ENCODE results near the gene ENOPH1. TPM values are rescaled to one million over a fixed set of nuclear protein-coding genes. Genes with fewer than 3 reads are reported as not detected.

The ENOPH1 gene
- total RNA-seq, 2 experiments from 2014 or later, result 17.9 to 19.4 TPM

DNA sequence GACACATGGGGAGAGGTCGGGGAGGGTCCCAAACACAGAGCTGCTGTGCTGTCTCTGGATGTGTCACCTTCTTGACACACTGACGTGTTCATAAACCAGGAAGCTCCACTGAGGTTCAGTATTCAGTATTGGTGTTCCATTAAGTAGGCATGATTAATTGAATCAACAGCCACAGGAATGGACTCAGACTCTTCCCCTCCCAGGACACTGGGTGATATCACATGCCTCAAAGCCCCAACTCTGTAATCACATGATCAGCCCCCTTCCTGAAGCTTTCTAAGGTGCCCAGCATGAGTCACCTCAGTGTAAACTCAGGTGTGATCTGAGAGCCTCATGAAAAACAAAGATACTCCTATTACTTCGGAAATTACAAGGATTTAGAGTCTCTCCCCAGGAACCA lies 35.5 kb upstream of the ENOPH1 start:
- no peaks in the 10 kb centered on the region for H3K9me3 ChIP-seq (ENCODE audit: control insufficient read depth in 1 of 2, insufficient read depth in 1 of 2, low read length in 2 of 2)
- intact Hi-C loops (cut with DNase I, micrococcal nuclease), result no loop called here
- TF ChIP-seq, protein P1, sequence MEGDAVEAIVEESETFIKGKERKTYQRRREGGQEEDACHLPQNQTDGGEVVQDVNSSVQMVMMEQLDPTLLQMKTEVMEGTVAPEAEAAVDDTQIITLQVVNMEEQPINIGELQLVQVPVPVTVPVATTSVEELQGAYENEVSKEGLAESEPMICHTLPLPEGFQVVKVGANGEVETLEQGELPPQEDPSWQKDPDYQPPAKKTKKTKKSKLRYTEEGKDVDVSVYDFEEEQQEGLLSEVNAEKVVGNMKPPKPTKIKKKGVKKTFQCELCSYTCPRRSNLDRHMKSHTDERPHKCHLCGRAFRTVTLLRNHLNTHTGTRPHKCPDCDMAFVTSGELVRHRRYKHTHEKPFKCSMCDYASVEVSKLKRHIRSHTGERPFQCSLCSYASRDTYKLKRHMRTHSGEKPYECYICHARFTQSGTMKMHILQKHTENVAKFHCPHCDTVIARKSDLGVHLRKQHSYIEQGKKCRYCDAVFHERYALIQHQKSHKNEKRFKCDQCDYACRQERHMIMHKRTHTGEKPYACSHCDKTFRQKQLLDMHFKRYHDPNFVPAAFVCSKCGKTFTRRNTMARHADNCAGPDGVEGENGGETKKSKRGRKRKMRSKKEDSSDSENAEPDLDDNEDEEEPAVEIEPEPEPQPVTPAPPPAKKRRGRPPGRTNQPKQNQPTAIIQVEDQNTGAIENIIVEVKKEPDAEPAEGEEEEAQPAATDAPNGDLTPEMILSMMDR (IDR thresholded peaks at IDR 0.05), result no peak
- no peaks in the 10 kb centered on the region for H3K4me1 Mint-ChIP-seq (ENCODE audit: low read depth)
- H3K4me1 ChIP-seq (ENCODE audit: insufficient read depth, low read length), result no peaks in the 10 kb centered on the region
- H3K27ac Mint-ChIP-seq, result no peak overlapping the region
- H3K4me3 Mint-ChIP-seq, result no peak overlapping the region
- DNase-seq (no peak), ATAC-seq (ENCODE audit: poor library complexity) (no peak)
- H3K27me3 ChIP-seq (ENCODE audit: control insufficient read depth in 1 of 2, insufficient read depth in 2 of 2, low read length in 2 of 2), result no peaks in the 10 kb centered on the region
- no peak overlapping the region for H3K27ac ChIP-seq (ENCODE audit: low read depth in 1 of 2, low read length in 2 of 2)
- no peaks in the 10 kb centered on the region for H3K36me3 ChIP-seq (ENCODE audit: insufficient read depth, low read length)
- H3K4me3 ChIP-seq (ENCODE audit: low read length), result no peak overlapping the region
- ChIA-PET CTCF (no interaction called here), POLR2A (interaction anchor here (1.6 kb wide), 1 partner anchor 21 kb away, joined by 3 read pairs; the partner anchor contains the start of gene HNRNPD)
- no peaks in the 10 kb centered on the region for H3K36me3 Mint-ChIP-seq (ENCODE audit: low read depth)
- H3K9me3 Mint-ChIP-seq, result no peaks in the 10 kb centered on the region
- no peaks in the 10 kb centered on the region for H3K27me3 Mint-ChIP-seq

DNA sequence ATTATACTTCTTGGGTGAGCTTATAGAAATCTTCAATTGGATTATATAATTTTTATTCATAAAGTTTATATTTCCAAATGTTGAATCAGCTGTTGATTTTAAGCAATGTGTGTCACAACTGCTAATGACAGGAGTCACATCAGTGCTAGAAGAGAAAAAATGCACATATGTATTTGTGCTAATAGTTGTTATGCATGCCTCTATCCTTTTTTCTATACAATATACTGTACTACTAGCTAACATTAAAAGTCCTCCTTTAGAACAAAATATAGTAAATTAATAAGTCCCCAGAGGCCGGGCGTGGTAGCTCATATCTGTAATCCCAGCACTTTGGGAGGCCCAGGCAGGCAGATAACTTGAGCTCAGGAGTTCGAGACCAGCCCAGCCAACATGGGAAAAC lies 32.9 kb upstream of the ENOPH1 start:
- Histone ChIP-seq H3K4me1 (ENCODE audit: insufficient read depth, low read length) (no peaks in the 10 kb centered on the region), H3K9me3 (ENCODE audit: control insufficient read depth in 1 of 2, insufficient read depth in 1 of 2, low read length in 2 of 2) (no peaks in the 10 kb centered on the region), H3K27ac (ENCODE audit: low read depth in 1 of 2, low read length in 2 of 2) (no peak overlapping the region), H3K36me3 (ENCODE audit: insufficient read depth, low read length) (no peaks in the 10 kb centered on the region), H3K27me3 (ENCODE audit: control insufficient read depth in 1 of 2, insufficient read depth in 2 of 2, low read length in 2 of 2) (no peaks in the 10 kb centered on the region), H3K4me3 (ENCODE audit: low read length) (no peak overlapping the region)
- ChIA-PET CTCF (interaction anchor here (0.7 to 1.2 kb wide), 4 partner anchors 12 to 34 kb away, joined by 3 read pairs; no protein-coding TSS in a partner anchor), POLR2A (interaction anchor here (0.8 kb wide), 1 partner anchor 32 kb away, joined by 4 read pairs; the partner anchor contains the start of gene HNRNPDL)
- no peaks in the 10 kb centered on the region for H3K36me3 Mint-ChIP-seq (ENCODE audit: low read depth)
- ATAC-seq (ENCODE audit: poor library complexity), result no peak
- no peaks in the 10 kb centered on the region for H3K4me1 Mint-ChIP-seq (ENCODE audit: low read depth)
- H3K27ac Mint-ChIP-seq, result no peak overlapping the region
- no peak for DNase-seq
- intact Hi-C loops (cut with DNase I, micrococcal nuclease), result no loop called here
- no peak overlapping the region for H3K4me3 Mint-ChIP-seq
- H3K27me3 Mint-ChIP-seq, result peaks cover 7% of the 10 kb centered on the region
- H3K9me3 Mint-ChIP-seq, result no peaks in the 10 kb centered on the region
- TF ChIP-seq, protein P1 (IDR thresholded peaks at IDR 0.05), result no peak

DNA sequence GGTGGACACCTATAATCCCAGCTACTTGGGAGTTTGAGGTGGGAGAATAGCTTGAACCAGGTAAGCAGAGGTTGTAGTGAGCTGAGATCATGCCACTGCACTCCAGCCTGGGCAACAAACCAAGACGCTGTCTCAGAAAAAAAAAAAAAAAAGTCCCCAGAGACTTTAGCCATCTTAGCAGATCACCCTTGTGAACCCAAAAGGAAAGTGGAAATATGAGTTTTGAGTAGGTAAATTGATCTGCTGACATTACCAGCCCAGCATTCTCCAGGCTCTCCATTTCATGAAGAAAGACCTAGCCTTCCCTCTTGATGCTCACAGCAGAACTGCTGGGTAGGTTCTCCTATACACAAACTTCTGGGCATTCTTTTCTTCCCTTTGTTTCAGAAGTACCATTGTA lies 32.1 kb upstream of the ENOPH1 start:
- POLR2A ChIA-PET, result no interaction called here
- no peak overlapping the region for H3K4me3 Mint-ChIP-seq
- H3K27me3 ChIP-seq (ENCODE audit: control insufficient read depth in 1 of 2, insufficient read depth in 2 of 2, low read length in 2 of 2), result no peaks in the 10 kb centered on the region
- TF ChIP-seq, protein P1 (IDR thresholded peaks at IDR 0.05), result no peak
- no peaks in the 10 kb centered on the region for H3K9me3 Mint-ChIP-seq
- ATAC-seq (ENCODE audit: poor library complexity), result no peak
- no peak overlapping the region for H3K27ac ChIP-seq (ENCODE audit: low read depth in 1 of 2, low read length in 2 of 2)
- H3K27me3 Mint-ChIP-seq, result peaks cover 7% of the 10 kb centered on the region
- H3K4me3 ChIP-seq (ENCODE audit: low read length), result no peak overlapping the region
- no peaks in the 10 kb centered on the region for H3K36me3 Mint-ChIP-seq (ENCODE audit: low read depth)
- H3K4me1 Mint-ChIP-seq (ENCODE audit: low read depth), result no peaks in the 10 kb centered on the region
- CTCF ChIA-PET, result interaction anchor here (0.7 to 1.2 kb wide), 2 partner anchors 21 to 25 kb away, joined by 3 to 4 read pairs; no protein-coding TSS in a partner anchor
- no peaks in the 10 kb centered on the region for H3K36me3 ChIP-seq (ENCODE audit: insufficient read depth, low read length)
- no peak for DNase-seq
- no peaks in the 10 kb centered on the region for H3K4me1 ChIP-seq (ENCODE audit: insufficient read depth, low read length)
- no peak overlapping the region for H3K27ac Mint-ChIP-seq
- intact Hi-C loops (cut with DNase I, micrococcal nuclease), result no loop called here
- H3K9me3 ChIP-seq (ENCODE audit: control insufficient read depth in 1 of 2, insufficient read depth in 1 of 2, low read length in 2 of 2), result no peaks in the 10 kb centered on the region
